ENCODE measurements around the gene PSMB3.
"Not testable (repeated sequence)": the region's sequence is repeated elsewhere in the genome, so short reads cannot be mapped to it uniquely, and the experiment has no call there.

DNA sequence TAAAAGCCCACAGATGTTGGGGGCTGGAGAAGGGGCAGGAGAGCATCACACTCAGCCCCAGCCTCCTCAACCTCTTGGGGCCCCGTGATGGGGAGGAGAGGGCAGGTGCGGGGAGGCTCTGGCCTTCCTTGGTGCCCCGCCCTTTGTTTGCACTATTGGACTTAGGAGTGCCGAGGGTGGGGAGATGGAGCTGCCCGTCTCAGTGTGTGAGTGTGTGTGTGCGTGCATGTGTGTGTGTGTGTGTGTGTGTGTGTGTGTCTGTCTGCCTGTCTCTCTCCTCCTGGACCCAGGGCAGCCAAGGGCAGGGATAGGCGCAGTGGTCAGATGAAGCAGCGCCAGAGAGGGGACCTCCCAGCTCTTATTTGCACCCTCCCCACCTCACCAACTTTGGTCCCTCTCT is 26.4 kb upstream of the PSMB3 start:
- TF ChIP-seq JUND (IDR thresholded peaks at IDR 0.05); YY1 (IDR thresholded peaks at IDR 0.05; ENCODE audit: extremely low read depth, insufficient replicate concordance, low read depth, low read length); ZNF274 (IDR thresholded peaks at IDR 0.05; ENCODE audit: low read depth, low read length): not testable (repeated sequence)
- TF ChIP-seq, protein P1, sequence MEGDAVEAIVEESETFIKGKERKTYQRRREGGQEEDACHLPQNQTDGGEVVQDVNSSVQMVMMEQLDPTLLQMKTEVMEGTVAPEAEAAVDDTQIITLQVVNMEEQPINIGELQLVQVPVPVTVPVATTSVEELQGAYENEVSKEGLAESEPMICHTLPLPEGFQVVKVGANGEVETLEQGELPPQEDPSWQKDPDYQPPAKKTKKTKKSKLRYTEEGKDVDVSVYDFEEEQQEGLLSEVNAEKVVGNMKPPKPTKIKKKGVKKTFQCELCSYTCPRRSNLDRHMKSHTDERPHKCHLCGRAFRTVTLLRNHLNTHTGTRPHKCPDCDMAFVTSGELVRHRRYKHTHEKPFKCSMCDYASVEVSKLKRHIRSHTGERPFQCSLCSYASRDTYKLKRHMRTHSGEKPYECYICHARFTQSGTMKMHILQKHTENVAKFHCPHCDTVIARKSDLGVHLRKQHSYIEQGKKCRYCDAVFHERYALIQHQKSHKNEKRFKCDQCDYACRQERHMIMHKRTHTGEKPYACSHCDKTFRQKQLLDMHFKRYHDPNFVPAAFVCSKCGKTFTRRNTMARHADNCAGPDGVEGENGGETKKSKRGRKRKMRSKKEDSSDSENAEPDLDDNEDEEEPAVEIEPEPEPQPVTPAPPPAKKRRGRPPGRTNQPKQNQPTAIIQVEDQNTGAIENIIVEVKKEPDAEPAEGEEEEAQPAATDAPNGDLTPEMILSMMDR (IDR thresholded peaks at IDR 0.05 in 2 of 3, conservative IDR thresholded peaks at IDR 0.05 in 1 of 3; ENCODE audit: borderline replicate concordance in 1 of 3, insufficient read depth in 1 of 3, low read depth in 2 of 3, low read length in 2 of 3) = not testable (repeated sequence)

All from HCT116 (cell line).